T-helper 2 cell (primary cell): ENCODE measurements around the gene OR10J4.
"Not testable (repeated sequence)": the region's sequence is repeated elsewhere in the genome, so short reads cannot be mapped to it uniquely, and the experiment has no call there.

ENCODE experiments used
- DNase-seq, 5 experiments: peaks; one replicate each; pipeline versions ENCODE4 v3.0.0 to v3.0.0-alpha.2; 2012 to 2022
- total RNA-seq, 2 donors: gene quantifications; one replicate each; lab custom pipeline; 2026; lab: John Stamatoyannopoulos, UW

Gene OR10J4
- 0 reads per million in 2 donors for total RNA-seq

GRCh38 chr1:159431904-159432303, at the start of gene OR10J4:
OR10J4 (plus strand) TSS chr1:159432204.
- no peak for DNase-seq

- no peak for DNase-seq
Measured at GRCh38 chr1:159406821-159407220, 25.2 kb upstream of the OR10J4 start.

GRCh38 chr1:159408862-159409400, 23.1 kb upstream of the OR10J4 start:
- DNase-seq: no peak

- DNase-seq: no peak
Measured at GRCh38 chr1:159421821-159422220, 10.2 kb upstream of the OR10J4 start.

- no peak for DNase-seq
Measured at GRCh38 chr1:159428536-159428935, 3.5 kb upstream of the OR10J4 start.

- no peak for DNase-seq
Measured at GRCh38 chr1:159429074-159429861, 2.7 kb upstream of the OR10J4 start.

GRCh38 chr1:159430985-159431384, 1.0 kb upstream of the OR10J4 start:
- no peak for DNase-seq

GRCh38 chr1:159436469-159436868, 4.5 kb downstream of the OR10J4 start:
- no peak for DNase-seq

- no peak for DNase-seq
Measured at GRCh38 chr1:159439422-159439821, 7.4 kb downstream of the OR10J4 start, which contains the start of gene OR10J1. OR10J1 (plus strand) TSS chr1:159439722; CDS start chr1:159439792, 70 bp downstream.

- no peak for DNase-seq
Measured at GRCh38 chr1:159441360-159441759, 9.4 kb downstream of the OR10J4 start.

GRCh38 chr1:159442428-159442827, 10.4 kb downstream of the OR10J4 start:
- no peak for DNase-seq

GRCh38 chr1:159443066-159443750, 11.2 kb downstream of the OR10J4 start:
- no peak for DNase-seq

GRCh38 chr1:159444511-159444910, 12.5 kb downstream of the OR10J4 start:
- no peak for DNase-seq

GRCh38 chr1:159448181-159448580, 16.2 kb downstream of the OR10J4 start:
- DNase-seq: no peak

GRCh38 chr1:159449605-159450004, 17.6 kb downstream of the OR10J4 start:
- not testable (repeated sequence) for DNase-seq

- no peak for DNase-seq
Measured at GRCh38 chr1:159459551-159459950, 27.5 kb downstream of the OR10J4 start.

- no peak for DNase-seq
Measured at GRCh38 chr1:159465191-159465603, 33.2 kb downstream of the OR10J4 start.

- DNase-seq: no peak
Measured at GRCh38 chr1:159468321-159468720, 36.3 kb downstream of the OR10J4 start.

GRCh38 chr1:159469921-159470533, 38.0 kb downstream of the OR10J4 start:
- no peak for DNase-seq

- DNase-seq: no peak
Measured at GRCh38 chr1:159473335-159473734, 41.3 kb downstream of the OR10J4 start.

- no peak for DNase-seq
Measured at GRCh38 chr1:159474926-159475325, 42.9 kb downstream of the OR10J4 start.
